Epithelial cell of prostate (primary cell): ENCODE data around the gene PACS2.
"Not testable (repeated sequence)": the region's sequence is repeated elsewhere in the genome, so short reads cannot be mapped to it uniquely, and the experiment has no call there.

Experiments used
- DNase-seq: peaks from one replicate; pipeline ENCODE4 v3.0.0-alpha.2; 2011; ENCODE audit warnings: low read depth, low spot score
- H3K27ac ChIP-seq: fragments of 450-650 bp; 2 replicates; pipeline ENCODE4 v1.5.1; 2017; ENCODE audit warnings: mild to moderate bottlenecking

PACS2 gene

GRCh38 chr14:105329411-105330150, 15.0 kb downstream of the PACS2 start:
- H3K27ac ChIP-seq, result no peak overlapping the region
- DNase-seq, result no peak

GRCh38 chr14:105330491-105330895, 15.9 kb downstream of the PACS2 start:
- no peak overlapping the region for H3K27ac ChIP-seq
- no peak for DNase-seq

GRCh38 chr14:105331575-105332349, 17.2 kb downstream of the PACS2 start:
- no peak overlapping the region for H3K27ac ChIP-seq
- no peak for DNase-seq

GRCh38 chr14:105332350-105332874, 17.9 kb downstream of the PACS2 start:
- DNase-seq, result no peak
- H3K27ac ChIP-seq, result no peak overlapping the region

- no peak overlapping the region for H3K27ac ChIP-seq
- DNase-seq, result no peak
Measured at GRCh38 chr14:105333020-105333490, 18.5 kb downstream of the PACS2 start.

GRCh38 chr14:105333613-105334364, 19.2 kb downstream of the PACS2 start:
- H3K27ac ChIP-seq, result no peak overlapping the region
- DNase-seq, result no peak

GRCh38 chr14:105334383-105335230, 20.1 kb downstream of the PACS2 start:
- no peak for DNase-seq
- H3K27ac ChIP-seq, result no peak overlapping the region

- not testable (repeated sequence) for H3K27ac ChIP-seq, DNase-seq
Measured at GRCh38 chr14:105335231-105335542, 20.6 kb downstream of the PACS2 start.

GRCh38 chr14:105335735-105336476, 21.4 kb downstream of the PACS2 start:
- no peak for DNase-seq
- H3K27ac ChIP-seq, result no peak overlapping the region

- no peak overlapping the region for H3K27ac ChIP-seq
Measured at GRCh38 chr14:105336477-105337287, 22.1 kb downstream of the PACS2 start.

GRCh38 chr14:105337433-105337832, 22.9 kb downstream of the PACS2 start:
- H3K27ac ChIP-seq, result no peak overlapping the region
- DNase-seq, result no peak

More at GRCh38 chr14:105336477-105337287, 22.1 kb downstream of the PACS2 start:
- DNase-seq, result no peak

GRCh38 chr14:105337966-105338741, 23.6 kb downstream of the PACS2 start:
- H3K27ac ChIP-seq, result no peak overlapping the region
- DNase-seq, result no peak

- DNase-seq, result no peak
Measured at GRCh38 chr14:105340821-105341733, 26.5 kb downstream of the PACS2 start.

GRCh38 chr14:105343194-105343593, 28.6 kb downstream of the PACS2 start:
- no peak overlapping the region for H3K27ac ChIP-seq
- DNase-seq, result no peak

More at GRCh38 chr14:105340821-105341733, 26.5 kb downstream of the PACS2 start:
- no peak overlapping the region for H3K27ac ChIP-seq

GRCh38 chr14:105346200-105346533, 31.6 kb downstream of the PACS2 start:
- H3K27ac ChIP-seq, result no peak overlapping the region
- DNase-seq, result no peak

GRCh38 chr14:105346876-105347586, 32.5 kb downstream of the PACS2 start:
- no peak overlapping the region for H3K27ac ChIP-seq
- DNase-seq, result no peak
